ENCODE measurements around the gene TMEM14A.
"Not testable (repeated sequence)": the region's sequence is repeated elsewhere in the genome, so short reads cannot be mapped to it uniquely, and the experiment has no call there.

The TMEM14A gene

DNA sequence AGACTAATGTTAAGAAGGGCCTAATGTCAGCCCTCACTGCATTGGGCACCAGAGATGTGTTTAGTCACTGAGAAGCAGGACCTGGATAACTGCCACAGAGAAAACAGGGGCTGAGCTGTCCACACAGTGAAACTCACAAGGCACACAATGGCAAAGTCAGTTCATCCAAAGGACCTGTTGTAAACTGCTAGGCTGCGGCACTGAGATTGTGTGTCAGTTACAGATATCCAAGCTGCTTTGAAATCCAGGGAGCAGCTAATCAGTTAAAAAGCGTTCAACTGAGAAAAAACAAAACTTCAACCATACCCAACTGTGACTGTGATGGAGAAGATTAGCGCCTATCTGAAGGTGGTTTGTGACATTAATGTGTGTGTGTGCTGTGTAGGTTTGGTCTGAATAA lies 27.8 kb upstream of the TMEM14A start:
- TF ChIP-seq JUND (IDR thresholded peaks at IDR 0.05; ENCODE audit: low read depth) = no peak
- in situ Hi-C loops (cut with HindIII; ENCODE audit: low pct_unique_long_range_greater_than_20kb, low sequenced_read_pairs) = no loop called here

DNA sequence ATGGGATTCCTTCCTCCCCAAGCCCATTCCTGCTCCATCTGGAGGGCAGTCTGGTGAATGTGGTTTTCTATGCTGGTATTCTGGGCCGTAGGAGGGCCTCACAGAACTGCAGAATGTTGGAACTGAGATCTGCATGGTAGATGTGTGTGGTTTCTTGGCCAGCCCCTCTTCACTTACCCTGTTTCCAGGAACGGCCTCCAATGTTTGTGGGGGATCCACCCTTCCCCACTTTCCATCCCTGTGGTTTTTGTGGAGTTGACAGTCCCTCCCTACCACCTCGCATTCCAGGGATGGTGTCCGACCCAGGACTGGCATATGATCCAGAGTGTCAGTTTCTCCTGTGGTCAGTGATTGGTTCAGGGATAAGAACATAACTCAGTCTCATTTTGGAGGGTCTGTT lies 26.7 kb upstream of the TMEM14A start:
- TF ChIP-seq JUND (IDR thresholded peaks at IDR 0.05; ENCODE audit: low read depth) = no peak
- in situ Hi-C loops (cut with HindIII; ENCODE audit: low pct_unique_long_range_greater_than_20kb, low sequenced_read_pairs) = no loop called here

More for the DNA sequence above, 27.8 kb upstream of the TMEM14A start:
- no peak for DNase-seq (ENCODE audit: low read depth in 1 of 2, low spot score in 1 of 2)

DNA sequence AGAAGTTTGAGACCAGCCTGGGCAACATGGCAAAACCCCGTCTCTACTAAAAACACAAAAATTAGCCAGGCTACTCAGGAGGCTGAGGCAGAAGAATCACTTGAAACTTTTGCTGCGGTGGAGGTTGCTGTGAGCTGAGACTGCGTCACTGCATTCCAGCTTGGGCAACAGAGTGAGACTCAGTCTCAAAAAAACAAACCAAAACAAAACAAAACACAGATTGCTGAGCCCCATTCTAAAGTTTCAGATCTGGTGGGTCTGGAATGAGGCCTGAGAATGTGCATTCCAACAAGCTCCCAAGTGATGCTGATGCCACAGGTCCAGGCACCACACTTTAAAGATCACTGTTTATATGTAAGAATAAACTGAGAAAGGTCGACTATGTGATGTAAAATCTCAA lies 24.9 kb upstream of the TMEM14A start:
- in situ Hi-C loops (cut with HindIII; ENCODE audit: low pct_unique_long_range_greater_than_20kb, low sequenced_read_pairs) = no loop called here
- no peak for TF ChIP-seq JUND (IDR thresholded peaks at IDR 0.05; ENCODE audit: low read depth)
- no peak for DNase-seq (ENCODE audit: low read depth in 1 of 2, low spot score in 1 of 2)

More for the DNA sequence above, 26.7 kb upstream of the TMEM14A start:
- no peak for DNase-seq (ENCODE audit: low read depth in 1 of 2, low spot score in 1 of 2)

DNA sequence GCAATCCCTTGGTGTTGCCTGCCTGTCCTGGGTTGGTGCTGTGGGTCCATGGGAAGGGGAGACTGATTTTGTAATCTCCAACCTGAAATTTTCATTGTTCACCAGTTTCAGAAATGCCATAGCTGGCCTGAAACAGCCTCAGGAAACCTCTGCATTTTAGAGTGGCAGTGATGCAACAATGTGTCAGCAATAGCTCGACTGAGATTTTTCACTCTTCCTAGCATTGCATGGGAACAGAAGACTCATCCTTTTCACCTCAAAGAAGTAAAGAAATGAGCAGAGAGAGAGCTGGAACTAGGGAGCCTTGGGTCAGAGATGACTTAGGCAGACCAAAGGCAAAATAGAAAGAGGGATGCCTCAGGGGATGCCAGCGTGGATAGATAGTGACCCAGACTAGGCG lies 23.7 kb upstream of the TMEM14A start:
- no peak for TF ChIP-seq JUND (IDR thresholded peaks at IDR 0.05; ENCODE audit: low read depth)
- in situ Hi-C loops (cut with HindIII; ENCODE audit: low pct_unique_long_range_greater_than_20kb, low sequenced_read_pairs) = no loop called here
- no peak for DNase-seq (ENCODE audit: low read depth in 1 of 2, low spot score in 1 of 2)

DNA sequence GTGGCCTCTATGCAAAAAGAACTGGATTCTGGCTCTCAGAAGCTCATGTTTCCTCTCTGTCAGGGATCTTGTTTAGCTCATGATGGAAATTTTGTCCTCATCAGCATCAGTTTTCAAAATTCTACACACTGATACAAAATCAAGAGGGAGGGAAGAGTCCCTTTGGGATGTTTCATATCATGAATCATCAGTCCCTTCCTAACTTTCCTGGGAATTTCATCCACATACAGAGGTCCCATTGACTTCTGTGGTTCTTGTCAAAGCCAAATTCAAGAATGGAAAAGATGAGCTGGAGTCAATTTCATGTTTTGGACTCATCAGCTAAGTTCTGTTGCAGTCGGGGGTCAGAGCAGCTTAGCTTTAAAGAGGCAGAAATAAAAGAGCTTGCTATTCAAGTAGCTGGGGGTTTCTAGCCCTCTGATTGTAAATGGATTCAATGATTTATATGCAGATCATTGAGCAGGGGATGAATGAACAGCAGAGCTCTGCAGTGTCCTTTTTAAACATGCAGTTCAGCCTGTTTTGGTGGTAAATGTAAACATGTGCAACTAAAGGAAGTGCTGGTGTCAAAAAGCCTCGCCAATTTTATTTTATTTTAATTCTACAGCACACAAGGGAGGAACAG lies 21.3 kb upstream of the TMEM14A start:
- DNase-seq (ENCODE audit: low read depth in 1 of 2, low spot score in 1 of 2) = peak in 1 of 2 experiments; percentile 36
- TF ChIP-seq JUND (IDR thresholded peaks at IDR 0.05; ENCODE audit: low read depth) = no peak
- in situ Hi-C loops (cut with HindIII; ENCODE audit: low pct_unique_long_range_greater_than_20kb, low sequenced_read_pairs) = loop anchor here (25.0 kb wide), 1 partner anchor 237 kb away; the partner anchor contains the start of gene EFHC1

DNA sequence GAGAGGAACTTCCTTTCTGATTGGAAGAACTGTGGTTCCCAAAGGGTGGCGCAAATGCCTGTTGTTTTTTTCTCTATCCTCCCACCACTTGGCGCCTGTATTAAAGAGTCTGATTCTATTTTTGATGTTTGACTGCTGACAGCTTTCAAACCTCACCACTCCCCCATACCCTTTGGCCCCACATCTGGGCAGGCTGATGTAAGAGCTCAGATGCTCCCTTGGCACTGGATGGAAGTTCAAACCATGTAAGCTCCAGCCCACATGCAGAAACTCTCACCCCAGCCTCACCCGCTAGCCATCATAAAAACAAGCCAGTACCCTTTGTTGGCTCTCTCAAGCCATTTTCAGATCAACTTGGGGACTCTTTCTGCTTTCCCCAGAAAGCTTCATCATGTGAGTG lies 20.0 kb upstream of the TMEM14A start:
- in situ Hi-C loops (cut with HindIII; ENCODE audit: low pct_unique_long_range_greater_than_20kb, low sequenced_read_pairs) = loop anchor here (25.0 kb wide), 1 partner anchor 239 kb away; the partner anchor contains the start of gene EFHC1
- DNase-seq (ENCODE audit: low read depth in 1 of 2, low spot score in 1 of 2) = no peak
- TF ChIP-seq JUND (IDR thresholded peaks at IDR 0.05; ENCODE audit: low read depth) = no peak

DNA sequence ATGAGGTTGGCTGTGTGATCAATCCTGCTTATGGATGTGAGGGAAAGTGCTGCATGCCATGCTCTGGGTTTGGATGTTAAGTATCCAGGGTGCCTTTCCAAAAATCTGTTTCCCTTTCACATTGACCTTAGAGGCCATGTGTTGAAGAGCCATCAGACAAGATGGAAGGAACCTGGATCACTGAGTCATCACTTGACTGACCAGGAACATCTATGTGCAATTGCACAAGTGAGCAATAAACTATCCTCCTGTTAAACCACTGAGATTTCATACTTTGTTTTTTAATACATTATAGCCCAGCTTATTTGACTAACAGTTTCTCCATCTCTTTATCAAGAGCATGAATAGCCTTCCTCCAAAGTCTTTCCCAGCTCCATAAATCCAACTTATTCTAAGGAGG lies 17.8 kb upstream of the TMEM14A start:
- TF ChIP-seq JUND (IDR thresholded peaks at IDR 0.05; ENCODE audit: low read depth) = no peak
- DNase-seq (ENCODE audit: low read depth in 1 of 2, low spot score in 1 of 2) = no peak
- in situ Hi-C loops (cut with HindIII; ENCODE audit: low pct_unique_long_range_greater_than_20kb, low sequenced_read_pairs) = loop anchor here (25.0 kb wide), 1 partner anchor 241 kb away; the partner anchor contains the start of gene EFHC1

DNA sequence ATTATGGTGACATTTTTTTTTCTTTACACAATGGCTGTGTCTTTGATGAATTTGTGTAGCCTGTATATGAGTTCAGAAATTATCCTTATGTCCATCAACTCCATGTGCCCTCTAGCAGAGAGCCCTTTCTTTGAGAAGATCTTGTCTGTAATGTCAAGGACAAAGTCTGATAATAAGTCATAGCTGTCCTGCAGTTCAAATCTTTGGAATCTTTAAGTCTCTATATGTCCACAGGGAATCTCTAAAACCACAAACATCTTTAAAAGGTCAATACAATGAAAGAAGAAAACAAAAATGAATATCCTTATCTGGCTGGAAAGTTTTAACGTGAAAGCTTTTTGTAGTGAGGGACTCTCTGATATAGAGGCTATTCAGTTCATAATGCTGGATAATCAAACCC lies 16.9 kb upstream of the TMEM14A start:
- no peak for DNase-seq (ENCODE audit: low read depth in 1 of 2, low spot score in 1 of 2)
- in situ Hi-C loops (cut with HindIII; ENCODE audit: low pct_unique_long_range_greater_than_20kb, low sequenced_read_pairs) = loop anchor here (25.0 kb wide), 1 partner anchor 242 kb away; the partner anchor contains the start of gene EFHC1
- TF ChIP-seq JUND (IDR thresholded peaks at IDR 0.05; ENCODE audit: low read depth) = no peak

DNA sequence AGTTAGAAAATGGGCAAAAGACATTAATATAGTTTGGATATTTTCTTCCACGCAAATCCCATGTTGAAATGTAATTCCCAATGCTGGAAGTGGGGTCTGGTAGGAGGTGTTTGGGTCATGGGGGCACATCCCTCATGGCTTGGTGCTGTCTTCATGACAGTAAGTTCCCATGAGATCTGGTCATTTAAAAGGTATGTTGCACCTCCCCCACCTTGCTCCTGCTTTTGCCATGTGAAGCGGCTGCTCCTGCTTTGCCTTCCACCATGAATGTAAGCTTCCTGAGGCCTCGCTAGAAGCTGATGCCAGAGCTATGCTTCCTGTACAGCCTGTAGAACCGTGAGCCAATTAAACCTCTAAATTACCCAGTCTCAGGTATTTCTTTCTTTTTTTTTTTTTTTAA lies 16.3 kb upstream of the TMEM14A start:
- in situ Hi-C loops (cut with HindIII; ENCODE audit: low pct_unique_long_range_greater_than_20kb, low sequenced_read_pairs) = loop anchor here (25.0 kb wide), 1 partner anchor 242 kb away; the partner anchor contains the start of gene EFHC1
- no peak for DNase-seq (ENCODE audit: low read depth in 1 of 2, low spot score in 1 of 2)
- no peak for TF ChIP-seq JUND (IDR thresholded peaks at IDR 0.05; ENCODE audit: low read depth)

DNA sequence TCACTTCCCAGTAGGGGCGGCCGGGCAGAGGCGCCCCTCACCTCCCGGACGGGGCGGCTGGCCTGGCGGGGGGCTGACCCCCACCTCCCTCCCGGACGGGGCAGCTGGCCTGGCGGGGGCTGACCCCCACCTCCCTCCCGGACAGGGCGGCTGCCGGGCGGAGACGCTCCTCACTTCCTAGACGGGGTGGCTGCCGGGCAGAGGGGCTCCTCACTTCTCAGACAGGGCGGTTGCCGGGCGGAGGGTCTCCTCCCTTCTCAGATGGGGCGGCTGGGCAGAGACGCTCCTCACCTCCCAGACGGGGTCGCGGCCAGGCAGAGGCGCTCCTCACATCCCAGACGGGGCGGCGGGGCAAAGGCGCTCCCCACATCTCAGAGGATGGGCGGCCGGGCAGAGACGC lies 15.0 kb upstream of the TMEM14A start:
- not testable (repeated sequence) for DNase-seq (ENCODE audit: low read depth in 1 of 2, low spot score in 1 of 2)
- in situ Hi-C loops (cut with HindIII; ENCODE audit: low pct_unique_long_range_greater_than_20kb, low sequenced_read_pairs) = loop anchor here (25.0 kb wide), 1 partner anchor 244 kb away; the partner anchor contains the start of gene EFHC1

DNA sequence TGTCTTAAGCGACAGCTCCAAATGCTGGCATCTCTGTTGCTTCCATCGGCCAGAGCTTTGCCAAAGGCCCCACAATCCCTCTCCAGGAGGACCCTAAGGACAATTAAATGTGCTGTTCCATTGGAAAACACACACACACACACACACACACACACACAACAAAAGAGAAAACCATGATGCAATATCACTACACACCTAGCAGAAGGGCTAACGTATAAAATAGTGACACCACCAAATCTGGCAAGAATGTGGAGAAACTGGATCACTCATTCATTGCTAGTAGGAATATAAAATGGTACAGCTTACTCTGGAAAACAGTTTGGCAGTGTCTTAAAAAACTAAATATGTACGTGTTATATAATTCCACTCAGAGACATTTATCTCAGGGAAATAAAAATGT lies 13.0 kb upstream of the TMEM14A start:
- no peak for TF ChIP-seq JUND (IDR thresholded peaks at IDR 0.05; ENCODE audit: low read depth)
- DNase-seq (ENCODE audit: low read depth in 1 of 2, low spot score in 1 of 2) = no peak
- in situ Hi-C loops (cut with HindIII; ENCODE audit: low pct_unique_long_range_greater_than_20kb, low sequenced_read_pairs) = loop anchor here (25.0 kb wide), 1 partner anchor 246 kb away; the partner anchor contains the start of gene EFHC1

DNA sequence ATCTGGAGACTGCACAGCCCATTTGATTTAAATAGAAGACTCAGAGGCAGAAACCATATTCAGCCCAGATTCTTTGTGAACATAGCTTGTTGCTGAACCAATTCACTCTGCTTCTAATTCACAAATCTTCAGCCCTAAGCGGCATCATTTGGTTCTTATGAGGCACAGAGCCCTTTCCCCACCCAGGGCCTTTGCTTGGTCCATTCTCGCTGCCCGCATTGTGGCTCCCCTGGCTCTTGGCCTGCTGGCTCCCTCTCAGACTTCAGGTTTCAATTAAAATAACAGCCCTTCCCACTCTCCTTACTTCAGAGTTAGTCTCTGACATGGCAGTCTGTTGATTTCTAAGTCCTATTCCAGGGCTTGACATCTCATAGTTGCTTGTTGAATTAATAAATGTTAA lies 9.4 kb upstream of the TMEM14A start:
- in situ Hi-C loops (cut with HindIII; ENCODE audit: low pct_unique_long_range_greater_than_20kb, low sequenced_read_pairs) = loop anchor here (25.0 kb wide), 1 partner anchor 249 kb away; the partner anchor contains the start of gene EFHC1
- DNase-seq (ENCODE audit: low read depth in 1 of 2, low spot score in 1 of 2) = no peak
- TF ChIP-seq JUND (IDR thresholded peaks at IDR 0.05; ENCODE audit: low read depth) = no peak

DNA sequence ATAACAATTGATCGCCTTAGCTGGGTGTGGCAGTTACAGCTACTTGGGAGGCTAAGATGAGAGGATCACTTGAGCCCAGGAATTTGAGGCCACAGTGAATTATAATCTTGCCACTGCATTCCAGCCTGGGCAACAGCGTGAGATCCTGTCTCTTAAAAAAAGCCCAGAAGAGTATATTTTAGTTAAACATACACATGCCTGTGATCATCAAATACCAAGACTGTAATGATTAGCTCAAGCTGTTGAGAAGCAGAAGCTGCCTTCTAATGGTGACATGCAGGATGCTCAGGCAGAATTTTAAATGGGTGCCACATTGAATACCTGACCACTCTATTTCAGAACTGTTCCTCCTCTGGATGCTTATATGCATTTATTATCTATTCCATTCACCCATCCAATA lies 8.9 kb upstream of the TMEM14A start:
- TF ChIP-seq JUND (IDR thresholded peaks at IDR 0.05; ENCODE audit: low read depth) = no peak
- no peak for DNase-seq (ENCODE audit: low read depth in 1 of 2, low spot score in 1 of 2)
- in situ Hi-C loops (cut with HindIII; ENCODE audit: low pct_unique_long_range_greater_than_20kb, low sequenced_read_pairs) = loop anchor here (25.0 kb wide), 1 partner anchor 250 kb away; the partner anchor contains the start of gene EFHC1

Data from T47D (cell line).